HUES64 (cell line): ENCODE measurements around the gene USO1.

Experiments used
- H3K27ac ChIP-seq: 2 replicates; pipeline ENCODE4 v1.7.0; 2013; ENCODE audit warnings: low read depth, low read length, inconsistent platforms
- H3K27me3 ChIP-seq: 2 replicates; pipeline ENCODE4 v1.6.1; 2013; ENCODE audit warnings: mild to moderate bottlenecking, low read length; ENCODE audit not compliant: insufficient read depth
- H3K36me3 ChIP-seq: 2 replicates; pipeline ENCODE4 v1.6.1; 2013; ENCODE audit warnings: mild to moderate bottlenecking, low read length; ENCODE audit not compliant: insufficient read depth
- H3K4me1 ChIP-seq: 2 replicates; pipeline ENCODE4 v1.6.1; 2013; ENCODE audit warnings: mild to moderate bottlenecking, low read length, moderate library complexity; ENCODE audit not compliant: insufficient read depth
- H3K4me3 ChIP-seq: 2 replicates; pipeline ENCODE4 v1.5.1; 2013; ENCODE audit warnings: mild to moderate bottlenecking, low read length, moderate library complexity
- H3K9ac ChIP-seq: 2 replicates; pipeline ENCODE4 v1.6.1; 2013; ENCODE audit warnings: mild to moderate bottlenecking, low read depth, low read length
- H3K9me3 ChIP-seq: 2 replicates; pipeline ENCODE4 v1.6.1; 2013; ENCODE audit warnings: low read depth, low read length; ENCODE audit not compliant: insufficient read depth
- WGBS: fragments of 150-250, 120-280 bp; methylation state at CpG from one replicate; pipeline ENCODE4 v1.1.7; 2013; ENCODE audit warnings: missing lambda C conversion rate; 5-methylcytosine and 5-hydroxymethylcytosine counted together

Gene USO1

GRCh38 chr4:75820676-75821075 is 96.3 kb downstream of the USO1 start:
- Histone ChIP-seq H3K9ac (no peak overlapping the region), H3K4me3 (no peak overlapping the region), H3K4me1 (no peaks in the 10 kb centered on the region), H3K27ac (no peak overlapping the region), H3K9me3 (no peaks in the 10 kb centered on the region), H3K27me3 (no peaks in the 10 kb centered on the region), H3K36me3 (peaks cover under 1% of the 10 kb centered on the region; the same call in 1 of the 2 replicates)
- 94% methylated on average over 3 of the region's 3 CpGs for WGBS

DNA sequence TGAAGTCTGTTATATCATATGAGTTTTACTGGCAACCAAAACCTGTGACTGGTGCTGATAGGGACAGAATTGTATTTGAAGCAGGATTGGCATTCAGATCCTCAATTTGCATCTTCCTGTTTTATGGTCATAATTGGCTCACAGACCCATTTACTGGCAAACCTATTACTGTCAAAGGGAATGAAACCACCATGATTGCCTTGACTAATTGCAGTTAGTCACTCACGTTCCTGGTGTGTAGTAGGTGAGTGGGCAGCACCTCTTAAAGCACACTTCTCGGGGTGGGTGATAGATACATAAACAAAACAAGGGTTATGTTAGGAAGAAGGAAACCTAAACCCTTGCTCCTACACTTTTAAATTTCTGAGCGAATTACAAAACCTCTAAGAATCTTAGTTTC is 96.8 kb downstream of the USO1 start:
- H3K4me3 ChIP-seq = no peak overlapping the region
- H3K4me1 ChIP-seq = no peaks in the 10 kb centered on the region
- no peaks in the 10 kb centered on the region for H3K9me3 ChIP-seq
- H3K27me3 ChIP-seq = no peaks in the 10 kb centered on the region
- WGBS = 75% methylated on average over 1 of the region's 3 CpGs
- no peak overlapping the region for H3K27ac ChIP-seq
- no peaks in the 10 kb centered on the region for H3K36me3 ChIP-seq
- no peak overlapping the region for H3K9ac ChIP-seq

DNA sequence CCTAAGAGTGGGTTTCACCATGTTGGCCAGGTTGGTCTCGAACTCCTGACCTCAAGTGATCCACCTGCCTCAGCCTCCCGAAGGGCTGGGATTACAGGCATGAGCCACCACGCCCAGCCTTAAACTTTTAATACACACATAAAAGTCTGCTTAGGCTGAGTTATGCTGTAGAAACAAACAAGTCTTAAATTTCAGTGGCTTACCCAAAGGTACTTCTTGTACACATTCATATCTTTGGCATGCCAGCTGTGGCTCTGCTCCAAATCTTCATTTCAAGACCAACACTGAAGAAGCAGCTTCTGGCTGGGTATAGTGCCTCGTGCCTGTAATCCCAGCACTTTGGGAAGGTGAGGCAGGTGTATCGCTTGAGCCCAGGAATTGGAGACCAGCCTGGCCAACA is 97.6 kb downstream of the USO1 start:
- no peaks in the 10 kb centered on the region for H3K4me1 ChIP-seq
- H3K4me3 ChIP-seq = no peak overlapping the region
- no peak overlapping the region for H3K27ac ChIP-seq
- H3K36me3 ChIP-seq = no peaks in the 10 kb centered on the region
- no peak overlapping the region for H3K9ac ChIP-seq
- 70% methylated on average over 5 of the region's 5 CpGs for WGBS
- no peaks in the 10 kb centered on the region for H3K27me3 ChIP-seq
- no peaks in the 10 kb centered on the region for H3K9me3 ChIP-seq

GRCh38 chr4:75822416-75822815 is 98.0 kb downstream of the USO1 start:
- no peak overlapping the region for H3K27ac ChIP-seq
- H3K4me1 ChIP-seq = no peaks in the 10 kb centered on the region
- WGBS = 93% methylated on average over 5 of the region's 5 CpGs
- H3K4me3 ChIP-seq = no peak overlapping the region
- H3K9ac ChIP-seq = no peak overlapping the region
- no peaks in the 10 kb centered on the region for H3K9me3 ChIP-seq
- H3K36me3 ChIP-seq = no peaks in the 10 kb centered on the region
- H3K27me3 ChIP-seq = no peaks in the 10 kb centered on the region

GRCh38 chr4:75823812-75824211 is 99.4 kb downstream of the USO1 start:
- Histone ChIP-seq H3K27me3 (no peaks in the 10 kb centered on the region), H3K4me3 (no peak overlapping the region), H3K4me1 (no peaks in the 10 kb centered on the region), H3K9ac (no peak overlapping the region), H3K36me3 (no peaks in the 10 kb centered on the region), H3K27ac (no peak overlapping the region), H3K9me3 (no peaks in the 10 kb centered on the region)
- WGBS = 80% methylated on average over 2 of the region's 2 CpGs

DNA sequence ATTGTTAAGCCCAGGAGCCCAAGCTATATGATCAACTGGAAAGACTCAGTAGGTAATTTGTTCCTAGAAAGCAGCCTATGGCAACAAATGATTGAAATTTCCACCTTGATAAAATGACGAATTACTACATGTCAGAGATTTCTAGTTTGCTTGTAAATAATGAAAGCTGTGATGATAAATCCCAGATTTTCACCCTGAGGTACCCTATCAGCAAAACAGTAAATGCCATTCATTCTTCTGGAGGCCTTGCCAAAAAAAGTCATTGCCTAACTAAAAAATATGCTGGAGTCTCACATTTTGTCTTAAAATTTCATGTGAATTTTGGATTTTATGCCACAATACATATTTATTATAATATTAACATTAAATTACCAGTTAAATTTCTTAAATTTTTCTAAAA is 106.5 kb downstream of the USO1 start:
- Histone ChIP-seq H3K9ac (no peak overlapping the region), H3K4me1 (no peaks in the 10 kb centered on the region), H3K27me3 (no peaks in the 10 kb centered on the region), H3K4me3 (no peak overlapping the region), H3K27ac (no peak overlapping the region), H3K36me3 (no peaks in the 10 kb centered on the region), H3K9me3 (no peaks in the 10 kb centered on the region)
- WGBS = 90% methylated on average over 1 of the region's 1 CpG

GRCh38 chr4:75831856-75832405 is 107.6 kb downstream of the USO1 start:
- H3K27me3 ChIP-seq = no peaks in the 10 kb centered on the region
- no peak overlapping the region for H3K27ac ChIP-seq
- no peaks in the 10 kb centered on the region for H3K36me3 ChIP-seq
- H3K9me3 ChIP-seq = no peaks in the 10 kb centered on the region
- WGBS = 82% methylated on average over 2 of the region's 2 CpGs
- no peak overlapping the region for H3K4me3 ChIP-seq
- H3K9ac ChIP-seq = no peak overlapping the region
- no peaks in the 10 kb centered on the region for H3K4me1 ChIP-seq

DNA sequence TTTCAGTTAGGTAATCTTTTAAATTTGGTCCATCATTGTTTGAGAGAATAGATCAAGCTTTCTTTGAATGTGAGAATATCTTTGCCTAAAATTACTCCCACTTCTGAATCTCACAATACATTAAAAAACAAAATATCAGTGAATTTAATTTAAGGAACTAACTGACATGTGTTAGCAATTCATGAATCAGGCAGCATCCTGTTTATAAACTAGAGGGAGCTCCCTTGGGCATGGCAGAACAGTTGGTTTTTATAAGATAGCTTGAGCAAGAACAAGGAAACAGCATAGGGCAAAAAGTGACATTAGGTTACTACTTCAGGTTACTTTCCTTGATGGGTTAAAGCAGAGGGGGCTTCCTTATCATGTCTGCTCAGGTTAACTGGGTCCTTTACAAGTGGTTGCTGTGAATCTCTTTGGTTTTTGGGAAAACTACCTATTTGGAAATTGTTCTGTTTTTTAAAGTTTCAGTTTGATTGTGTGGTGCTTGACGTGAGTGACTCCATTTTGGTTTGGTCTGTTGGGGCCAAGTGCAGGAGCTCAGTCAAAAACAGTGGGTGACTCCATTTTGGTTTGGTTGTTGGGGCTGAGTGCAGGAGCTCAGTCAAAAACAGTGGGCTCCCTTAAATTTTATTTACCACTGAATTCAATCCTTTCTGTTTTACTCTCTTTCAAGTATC is 109.9 kb downstream of the USO1 start:
- Histone ChIP-seq H3K4me1 (no peaks in the 10 kb centered on the region), H3K27ac (no peak overlapping the region), H3K9me3 (no peaks in the 10 kb centered on the region), H3K36me3 (no peaks in the 10 kb centered on the region), H3K27me3 (no peaks in the 10 kb centered on the region), H3K4me3 (no peak overlapping the region), H3K9ac (no peak overlapping the region)
- 88% methylated on average over 1 of the region's 1 CpG for WGBS

GRCh38 chr4:75834772-75835154 is 110.4 kb downstream of the USO1 start:
- H3K9ac ChIP-seq = no peak overlapping the region
- no peaks in the 10 kb centered on the region for H3K27me3 ChIP-seq
- 85% methylated on average over 1 of the region's 2 CpGs for WGBS

GRCh38 chr4:75841641-75842520 is 117.5 kb downstream of the USO1 start:
- Histone ChIP-seq H3K4me3 (no peak overlapping the region), H3K9ac (no peak overlapping the region), H3K27me3 (no peaks in the 10 kb centered on the region), H3K36me3 (no peaks in the 10 kb centered on the region), H3K27ac (no peak overlapping the region), H3K9me3 (no peaks in the 10 kb centered on the region), H3K4me1 (peaks cover 3% of the 10 kb centered on the region; the same call in 1 of the 2 replicates)
- WGBS = 86% methylated on average over 7 of the region's 8 CpGs

More at GRCh38 chr4:75834772-75835154, 110.4 kb downstream of the USO1 start:
- no peaks in the 10 kb centered on the region for H3K4me1 ChIP-seq
- H3K9me3 ChIP-seq = no peaks in the 10 kb centered on the region
- H3K27ac ChIP-seq = no peak overlapping the region
- H3K4me3 ChIP-seq = no peak overlapping the region
- no peaks in the 10 kb centered on the region for H3K36me3 ChIP-seq

DNA sequence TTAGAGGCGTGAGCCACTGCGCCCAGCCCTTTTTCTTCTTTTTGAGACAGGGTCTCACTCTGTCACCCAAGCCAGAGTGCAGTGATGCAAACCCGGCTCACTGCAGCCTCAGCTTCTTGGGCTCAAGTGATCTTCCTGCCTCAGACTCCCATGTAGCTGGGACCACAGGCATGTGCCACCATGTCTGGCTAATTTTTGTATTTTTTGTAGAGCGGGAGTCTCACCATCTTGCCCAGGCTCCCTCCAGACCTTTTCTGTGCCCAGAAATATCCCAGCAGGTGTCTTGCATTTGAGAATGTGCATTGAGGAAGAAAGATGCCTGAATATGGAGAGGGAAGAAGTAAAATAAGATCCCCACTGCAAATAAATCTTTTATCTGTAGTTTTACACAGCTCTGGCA is 119.2 kb downstream of the USO1 start:
- Histone ChIP-seq H3K9me3 (no peaks in the 10 kb centered on the region), H3K27me3 (no peaks in the 10 kb centered on the region), H3K9ac (no peak overlapping the region), H3K4me3 (no peak overlapping the region), H3K36me3 (no peaks in the 10 kb centered on the region), H3K27ac (no peak overlapping the region), H3K4me1 (peaks cover 6% of the 10 kb centered on the region; the same call in 1 of the 2 replicates)
- 93% methylated on average over 4 of the region's 4 CpGs for WGBS
